Right ventricle myocardium inferior (tissue), 1 donor: ENCODE results near the gene AKT2. TPM values are rescaled to one million over a fixed set of nuclear protein-coding genes. Genes with fewer than 3 reads are reported as not detected.
"Not testable (repeated sequence)": the region's sequence is repeated elsewhere in the genome, so short reads cannot be mapped to it uniquely, and the experiment has no call there.

ENCODE experiments used
- ATAC-seq: fragments of 200-7000 bp; cut with Tn5 transposase; one replicate; pipeline ENCODE4 v1.9.1; 2020; ENCODE audit warnings: mild to moderate bottlenecking, moderate library complexity
- DNase-seq: peaks from one replicate; pipeline ENCODE4 v3.0.0; 2021; ENCODE audit errors: missing footprints
- intact Hi-C: fragments of 100-400 bp; cut with DNase I; formaldehyde crosslinking; loops from one replicate; pipeline ENCODE4 v1.11.0; 2022
- long read RNA-seq: library from polyadenylated mRNA; unstranded; transcript quantifications from one replicate; pipeline ENCODE4 v2.0.0, GENCODE V29; 2021
- total RNA-seq: library from RNA; stranded (reverse); fragmentation: NEBNext Ultra II Directional; extraction: Animal tissue kit (Norgen Biotek cat#: 25700); gene quantifications from one replicate; pipeline ENCODE4 v1.2.1, GENCODE V29; 2021
- donor health status: DM: no; HTN: yes; CAD: no; lungs with severe emphysema.

Gene AKT2
- 114 TPM for total RNA-seq
- long read RNA-seq, partial matches to known transcripts, result 1 of 5 reads
- long read RNA-seq, other reads (novel, unspliced or antisense), result 4 of 5 reads

- no peak for DNase-seq
- intact Hi-C loops, result loop anchor here (2.0 to 10.0 kb wide), 3 partner anchors 42 to 1430 kb away; partner anchors contain the start of gene MAP3K10
Observed at GRCh38 chr19:40284501-40285352, at the start of gene AKT2. Gene AKT2 (minus strand): TSS chr19:40285345. CDS start chr19:40265267, 20,078 bp downstream.

GRCh38 chr19:40333083-40333482 is 47.9 kb upstream of the AKT2 start:
- ATAC-seq, intact Hi-C loops: not testable (repeated sequence)

More at GRCh38 chr19:40284501-40285352, at the start of gene AKT2:
- ATAC-seq, result peak; percentile 34

DNA sequence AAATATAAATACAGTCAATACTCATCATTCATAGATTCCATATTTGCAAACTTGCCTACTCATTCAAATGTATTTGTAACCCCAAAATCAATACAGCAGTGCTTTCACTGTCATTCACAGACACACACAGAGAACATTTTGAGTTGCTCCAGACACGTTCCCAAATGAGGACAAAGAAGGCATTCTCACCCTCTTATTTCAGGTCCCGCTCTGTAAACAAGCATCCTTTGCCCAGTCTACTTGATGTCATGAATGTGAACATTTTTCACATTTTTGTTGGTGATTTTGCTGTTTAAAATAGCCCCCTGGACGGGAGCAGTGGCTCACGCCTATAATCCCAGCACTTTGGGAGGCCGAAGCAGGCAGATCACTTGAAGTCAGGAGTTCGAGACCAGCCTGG is 47.5 kb upstream of the AKT2 start:
- DNase-seq, result no peak
- intact Hi-C loops, result no loop called here
- no peak for ATAC-seq

More at GRCh38 chr19:40333083-40333482, 47.9 kb upstream of the AKT2 start:
- not testable (repeated sequence) for DNase-seq

GRCh38 chr19:40331052-40331451 is 45.9 kb upstream of the AKT2 start:
- intact Hi-C loops, result no loop called here
- DNase-seq, result no peak
- no peak for ATAC-seq

GRCh38 chr19:40326201-40326600 is 41.1 kb upstream of the AKT2 start:
- ATAC-seq, result no peak
- DNase-seq, result no peak
- intact Hi-C loops, result no loop called here

DNA sequence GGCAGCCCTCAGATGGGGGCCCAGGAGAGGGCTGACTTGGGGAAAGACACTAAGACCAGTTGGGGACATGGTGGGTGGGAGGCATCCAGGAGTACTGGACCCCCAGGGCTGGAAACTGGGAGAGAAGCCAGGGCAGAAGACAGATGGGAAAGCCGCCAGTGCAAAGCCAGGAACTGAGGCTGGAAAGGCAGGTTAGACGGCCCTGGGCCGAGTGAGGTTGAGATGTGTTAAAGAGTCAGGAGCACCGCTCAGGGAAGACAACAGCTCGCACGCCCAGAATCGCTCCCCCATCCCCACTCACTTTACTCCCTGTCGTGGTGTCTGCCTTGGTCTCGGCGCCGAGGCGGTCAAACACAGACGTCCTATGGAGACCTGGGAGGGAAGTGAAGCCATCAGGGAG is 38.6 kb upstream of the AKT2 start:
- DNase-seq, result no peak
- no peak for ATAC-seq
- intact Hi-C loops, result no loop called here

GRCh38 chr19:40322951-40323615 is 37.9 kb upstream of the AKT2 start:
- no peak for ATAC-seq
- intact Hi-C loops, result no loop called here
- no peak for DNase-seq

GRCh38 chr19:40322271-40322610 is 37.1 kb upstream of the AKT2 start:
- no peak for DNase-seq

GRCh38 chr19:40321566-40322270 is 36.6 kb upstream of the AKT2 start:
- ATAC-seq, result no peak

More at GRCh38 chr19:40322271-40322610, 37.1 kb upstream of the AKT2 start:
- no peak for ATAC-seq
- intact Hi-C loops, result no loop called here

GRCh38 chr19:40321076-40321475 is 35.9 kb upstream of the AKT2 start:
- DNase-seq (no peak), ATAC-seq (no peak)
- intact Hi-C loops, result no loop called here

More at GRCh38 chr19:40321566-40322270, 36.6 kb upstream of the AKT2 start:
- intact Hi-C loops, result no loop called here
- DNase-seq, result no peak

DNA sequence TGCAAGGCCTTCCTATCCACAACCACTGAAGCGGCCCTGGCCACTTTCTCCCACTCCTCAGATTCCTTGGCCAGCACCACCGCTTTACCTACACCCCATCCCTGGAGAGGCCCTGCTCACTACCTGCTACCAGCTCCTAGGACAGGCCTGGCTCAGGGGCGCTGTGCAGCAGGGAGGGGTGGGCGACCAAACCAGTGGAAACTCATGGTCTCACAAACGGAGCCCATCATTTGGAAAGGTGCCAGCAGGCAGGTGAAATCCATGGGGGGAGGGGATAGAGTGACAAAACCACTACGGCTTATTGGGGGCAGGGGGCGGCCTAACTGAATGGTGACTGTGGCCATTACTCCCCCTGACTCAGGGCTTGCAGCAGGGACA is 35.4 kb upstream of the AKT2 start:
- ATAC-seq (no peak), DNase-seq (no peak)
- intact Hi-C loops, result no loop called here

- no peak for ATAC-seq
- intact Hi-C loops, result no loop called here
- DNase-seq, result no peak
Observed at GRCh38 chr19:40317338-40317737, 32.2 kb upstream of the AKT2 start.

DNA sequence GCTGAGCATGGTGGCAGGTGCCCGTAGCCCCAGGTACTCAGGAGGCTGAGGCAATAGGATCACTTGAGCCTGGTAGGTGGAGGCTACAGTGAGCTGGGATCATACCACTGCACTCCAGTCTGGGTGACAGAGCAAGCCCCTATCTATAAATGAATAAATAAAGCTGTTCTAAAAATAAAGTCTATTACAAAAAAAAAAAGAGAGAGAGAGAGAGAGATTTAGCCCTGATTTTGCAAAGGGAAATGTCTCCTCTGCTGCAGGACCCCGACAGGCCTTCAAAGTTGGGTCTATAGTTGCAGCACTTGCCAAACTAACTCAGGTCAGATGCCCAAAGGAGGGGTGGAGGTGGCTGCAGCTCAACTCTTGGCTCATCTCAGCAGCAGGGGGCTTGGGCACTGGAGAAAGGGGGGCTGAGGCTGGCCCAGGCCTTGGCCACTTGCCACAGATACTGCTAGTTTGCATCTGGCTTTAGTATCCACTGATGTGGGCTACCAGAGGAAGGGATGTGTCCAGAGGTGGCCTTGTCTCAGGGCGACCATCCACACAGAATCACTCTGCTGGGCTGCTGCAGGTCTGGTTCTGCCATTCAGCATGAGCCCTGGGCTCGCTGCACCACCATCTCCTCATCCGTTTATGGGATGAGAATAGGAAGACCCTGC is 30.8 kb upstream of the AKT2 start:
- ATAC-seq (no peak), DNase-seq (no peak)
- intact Hi-C loops, result no loop called here

GRCh38 chr19:40314656-40315055 is 29.5 kb upstream of the AKT2 start:
- ATAC-seq, result no peak
- no peak for DNase-seq
- intact Hi-C loops, result no loop called here

DNA sequence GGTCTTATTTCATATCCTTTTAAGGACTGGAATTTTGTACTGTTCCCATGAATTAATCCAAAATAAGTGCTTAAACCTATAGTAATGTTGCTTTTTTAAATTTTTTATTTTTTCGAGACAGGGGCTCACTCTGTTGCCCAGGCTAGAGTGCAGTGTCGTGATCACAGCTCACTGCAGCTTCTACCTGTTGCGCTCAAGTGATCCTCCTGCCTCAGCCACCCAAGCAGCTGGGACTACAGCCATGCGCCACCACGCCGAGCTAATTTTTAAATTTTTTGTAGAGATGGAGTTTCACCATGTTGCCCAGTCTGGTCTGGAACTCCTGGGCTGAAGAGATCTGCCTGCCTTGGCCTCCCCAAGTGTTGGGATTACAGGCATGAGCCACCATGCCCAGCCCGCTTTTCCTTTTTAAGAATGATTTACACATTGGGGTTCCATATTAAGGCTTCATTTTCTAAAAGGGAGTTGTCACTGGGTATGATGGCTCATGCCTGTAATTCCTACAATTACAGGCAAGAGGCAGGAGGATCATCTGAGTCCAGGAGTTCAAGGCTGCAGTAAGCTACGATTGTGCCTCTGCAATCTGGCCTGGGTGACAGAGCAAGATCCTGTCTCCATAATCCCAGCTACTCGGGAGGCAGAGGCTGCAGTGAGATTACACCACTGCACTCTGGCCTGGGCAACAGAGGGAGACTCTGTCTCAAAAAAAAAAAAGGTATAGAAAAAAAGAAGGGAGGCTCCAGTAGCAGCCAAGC is 28.3 kb upstream of the AKT2 start:
- intact Hi-C loops, result no loop called here
- no peak for DNase-seq
- ATAC-seq, result no peak

DNA sequence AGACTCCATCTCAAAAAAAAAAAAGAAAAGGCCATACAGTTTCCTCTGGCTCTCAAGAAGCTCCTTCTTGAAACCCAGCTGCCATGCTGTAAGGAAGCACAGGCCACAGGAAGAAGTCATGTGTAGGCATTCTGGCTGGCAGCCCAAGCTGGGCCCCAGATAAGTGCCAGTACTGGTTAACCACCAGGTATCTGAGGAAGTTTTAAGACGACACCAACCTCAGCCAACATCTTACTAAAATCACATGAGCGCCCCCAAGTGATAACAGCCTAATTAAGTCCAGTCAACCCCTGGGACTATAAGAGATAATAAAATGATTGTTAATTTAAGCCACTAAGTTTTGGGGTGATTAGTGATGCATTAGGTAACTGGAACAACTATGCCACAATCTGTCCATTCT is 27.4 kb upstream of the AKT2 start:
- ATAC-seq (no peak), DNase-seq (no peak)
- intact Hi-C loops, result no loop called here

DNA sequence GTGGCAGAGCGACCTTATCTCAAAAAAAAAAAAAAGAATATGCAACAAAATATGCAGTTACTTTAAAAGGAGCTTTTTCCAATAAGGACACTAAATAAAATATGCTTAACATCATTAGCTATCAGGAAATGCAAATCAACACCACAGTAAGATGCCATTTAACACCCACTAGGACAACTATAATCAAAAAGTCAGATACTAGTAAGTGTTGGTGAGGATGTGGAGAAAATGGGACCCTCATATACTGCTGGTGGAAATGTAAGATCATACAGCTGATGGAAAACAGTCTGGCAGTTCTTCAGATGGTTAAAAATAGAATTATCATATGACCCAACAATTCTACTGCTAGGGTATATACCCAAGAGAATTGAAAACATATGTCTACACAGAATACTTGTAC is 24.5 kb upstream of the AKT2 start:
- intact Hi-C loops, result loop anchor here (10.0 kb wide), 1 partner anchor 325 kb away; no protein-coding TSS in a partner anchor
- DNase-seq, result no peak
- no peak for ATAC-seq

DNA sequence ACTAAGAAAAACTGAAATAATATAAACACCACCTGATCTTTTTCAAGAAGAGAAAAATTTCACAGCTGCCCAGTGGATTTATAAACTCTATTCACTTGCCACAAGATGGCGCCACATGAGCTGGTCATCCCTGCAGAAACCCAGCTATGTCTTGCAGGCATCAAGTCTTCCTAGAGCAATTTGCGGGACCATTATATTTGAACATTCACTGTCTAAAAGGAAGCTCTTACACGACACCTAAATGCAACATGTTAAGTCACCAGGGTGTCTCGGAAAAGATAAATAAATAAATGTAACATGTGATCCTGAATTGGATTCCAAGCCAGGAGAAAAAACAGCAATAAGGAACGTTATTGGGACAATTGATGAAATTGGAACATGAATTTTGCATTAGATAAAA is 20.3 kb upstream of the AKT2 start:
- DNase-seq (no peak), ATAC-seq (no peak)
- intact Hi-C loops, result loop anchor here (2.0 to 10.0 kb wide), 3 partner anchors 215 to 329 kb away; no protein-coding TSS in a partner anchor
